Measurements from ENCODE around the gene ADAMTS2. TPM values are rescaled to one million over a fixed set of nuclear protein-coding genes. Genes with fewer than 3 reads are reported as not detected.

The ADAMTS2 gene
- total and polyA plus RNA-seq, 2 of the 8 experiments (the other 6 are each of a cell fraction or from before 2014, with no cell fraction given): 6.6 to 7.3 TPM

DNA sequence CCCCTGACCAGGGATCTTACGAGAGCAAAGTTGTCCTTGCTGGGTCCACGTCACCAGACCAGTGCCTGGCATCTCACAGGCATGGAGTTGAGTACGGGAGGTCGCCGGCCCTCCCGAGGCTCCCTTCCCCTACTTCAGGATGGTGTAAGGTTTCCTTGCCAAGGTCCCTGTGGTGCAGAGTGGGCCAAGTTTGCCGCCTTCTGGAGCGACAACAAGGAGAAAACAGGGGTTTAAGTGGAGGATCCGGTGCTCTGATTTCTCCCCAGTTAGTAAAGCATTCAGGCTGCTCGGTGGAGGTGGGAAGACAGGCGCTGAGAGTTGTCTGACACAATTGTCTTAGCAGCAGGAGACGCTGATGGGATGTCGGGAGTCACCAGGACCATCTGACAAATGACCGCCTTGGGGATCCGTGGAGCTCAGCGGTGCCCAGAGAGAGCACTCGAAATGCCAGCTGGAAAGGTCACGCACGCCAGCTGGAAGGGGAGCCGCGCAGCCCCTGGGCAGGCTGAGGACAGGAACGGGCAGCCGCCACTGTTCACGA lies 37.3 kb downstream of the ADAMTS2 start (continued):
- TF ChIP-seq RXRA (IDR thresholded peaks at IDR 0.05; ENCODE audit: insufficient read depth, low read depth, low read length): no peak
- TF ChIP-seq SP4 (IDR thresholded peaks at IDR 0.05; ENCODE audit: low read length): no peak
